NCI-H146 (cell line): ENCODE measurements around the gene PPP1R12C.

Source experiments
- DNase-seq: peaks from one replicate; lab custom pipeline; 2025; lab: John Stamatoyannopoulos, UW

The PPP1R12C gene

GRCh38 chr19:55044286-55044685 lies 73.2 kb downstream of the PPP1R12C start:
- no peak for DNase-seq

GRCh38 chr19:55042688-55043087 lies 74.7 kb downstream of the PPP1R12C start:
- DNase-seq, result no peak

DNA sequence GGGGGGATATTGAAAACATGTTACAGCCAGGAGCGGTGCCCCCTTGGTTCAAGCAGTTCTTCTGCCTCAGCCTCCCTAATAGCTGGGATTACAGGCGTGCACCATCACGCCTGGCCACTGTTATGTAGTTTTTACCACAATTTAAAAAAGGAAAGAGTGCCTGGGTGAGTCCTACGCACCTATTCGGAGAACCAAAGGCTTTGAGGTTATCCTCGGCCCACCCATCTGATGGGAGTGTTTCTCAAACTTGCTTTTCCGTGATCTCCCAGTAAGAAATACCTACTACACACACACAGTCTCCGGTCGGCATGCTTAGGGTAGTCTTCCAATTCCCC lies 75.1 kb downstream of the PPP1R12C start:
- DNase-seq, result no peak

GRCh38 chr19:55041627-55042343 lies 75.7 kb downstream of the PPP1R12C start:
- no peak for DNase-seq

DNA sequence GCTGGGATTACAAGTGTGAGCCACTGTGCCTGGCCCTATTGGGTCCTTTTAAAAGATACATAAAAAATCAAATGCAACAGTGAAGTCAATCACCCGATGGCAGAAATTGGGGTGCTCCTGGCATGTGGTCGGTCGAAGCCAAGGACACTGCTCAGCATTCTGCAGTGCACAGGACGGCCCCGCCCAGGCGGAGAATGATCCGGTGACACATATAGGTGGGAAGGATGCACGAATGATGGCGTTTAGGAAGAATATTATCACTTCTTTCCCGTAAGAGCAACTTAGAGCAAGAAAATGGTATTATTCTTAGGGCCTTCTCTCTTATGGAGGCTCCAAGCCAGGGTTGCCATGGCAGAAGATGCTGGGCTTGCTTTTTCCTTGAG lies 76.2 kb downstream of the PPP1R12C start:
- no peak for DNase-seq
